HL-60 (cell line): Measurements from ENCODE around the gene MARCHF4.

ENCODE experiments used
- CTCF ChIP-seq: IDR thresholded peaks from one replicate; pipeline ENCODE4 v1.5.1; 2011; ENCODE audit warnings: low read length, control low read depth, inconsistent platforms; ENCODE audit not compliant: insufficient read depth
- GABPA ChIP-seq: IDR thresholded peaks from 2 replicates; pipeline ENCODE4 v1.6.1; 2012; ENCODE audit warnings: low read depth
- POLR2AphosphoS5 ChIP-seq: IDR thresholded peaks from 2 replicates; pipeline ENCODE4 v1.6.1; 2012; ENCODE audit warnings: low read depth
- REST ChIP-seq: IDR thresholded peaks from 2 replicates; pipeline ENCODE4 v1.6.1; 2012; ENCODE audit warnings: low read depth; ENCODE audit not compliant: insufficient replicate concordance

GRCh38 chr2:216362730-216363129 lies 9.6 kb downstream of the MARCHF4 start:
- TF ChIP-seq CTCF (no peak), POLR2AphosphoS5 (no peak), REST (no peak), GABPA (no peak)
